ENCODE data around the gene CPNE6.

CPNE6 gene

DNA sequence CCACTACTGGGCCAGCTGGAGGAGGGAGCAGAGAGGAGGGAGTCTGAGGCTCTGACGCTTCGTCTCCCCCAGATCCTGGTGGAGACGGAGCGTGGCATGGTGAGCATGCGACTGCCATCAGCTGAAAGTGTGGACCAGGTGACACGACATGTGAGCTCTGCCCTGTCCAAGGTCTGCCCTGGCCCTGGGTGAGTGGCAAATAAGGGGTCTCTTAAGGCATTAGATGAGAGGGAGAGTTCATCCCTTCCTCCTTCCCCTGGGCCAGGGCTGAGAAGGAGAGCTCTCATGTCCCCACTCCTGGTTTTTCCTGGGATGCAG is 17.1 kb upstream of the CPNE6 start:
- no peak for DNase-seq (ENCODE audit: low read depth in 1 of 2, low spot score in 1 of 2)

GRCh38 chr14:24054646-24055045 is 16.7 kb upstream of the CPNE6 start:
- no peak for DNase-seq (ENCODE audit: low read depth in 1 of 2, low spot score in 1 of 2)

GRCh38 chr14:24055971-24056799 is 15.2 kb upstream of the CPNE6 start:
- DNase-seq (ENCODE audit: low read depth in 1 of 2, low spot score in 1 of 2) = no peak

- DNase-seq (ENCODE audit: low read depth in 1 of 2, low spot score in 1 of 2) = no peak
Measured at GRCh38 chr14:24056800-24057184, 14.6 kb upstream of the CPNE6 start.

- no peak for DNase-seq (ENCODE audit: low read depth in 1 of 2, low spot score in 1 of 2)
Measured at GRCh38 chr14:24057271-24057670, 14.1 kb upstream of the CPNE6 start.

DNA sequence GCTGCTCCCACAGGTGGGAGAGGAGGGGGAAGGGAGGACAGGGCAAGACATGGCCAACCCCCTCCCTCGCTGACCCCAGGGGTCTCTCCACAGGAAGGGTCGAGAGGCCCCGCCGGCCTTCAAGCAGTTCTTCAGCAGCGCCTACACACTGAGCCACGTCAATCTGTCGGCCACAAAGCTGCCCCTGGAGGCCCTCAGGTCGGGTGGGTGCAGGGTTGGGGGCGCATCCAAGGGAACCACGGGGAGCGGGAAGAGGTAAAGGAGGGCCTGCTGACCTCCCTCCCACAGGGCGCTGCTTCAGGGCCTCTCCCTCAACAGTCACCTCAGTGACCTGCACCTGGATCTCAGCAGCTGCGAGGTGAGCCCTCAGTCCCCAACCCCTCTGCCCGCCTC is 13.5 kb upstream of the CPNE6 start:
- DNase-seq (ENCODE audit: low read depth in 1 of 2, low spot score in 1 of 2) = no peak

DNA sequence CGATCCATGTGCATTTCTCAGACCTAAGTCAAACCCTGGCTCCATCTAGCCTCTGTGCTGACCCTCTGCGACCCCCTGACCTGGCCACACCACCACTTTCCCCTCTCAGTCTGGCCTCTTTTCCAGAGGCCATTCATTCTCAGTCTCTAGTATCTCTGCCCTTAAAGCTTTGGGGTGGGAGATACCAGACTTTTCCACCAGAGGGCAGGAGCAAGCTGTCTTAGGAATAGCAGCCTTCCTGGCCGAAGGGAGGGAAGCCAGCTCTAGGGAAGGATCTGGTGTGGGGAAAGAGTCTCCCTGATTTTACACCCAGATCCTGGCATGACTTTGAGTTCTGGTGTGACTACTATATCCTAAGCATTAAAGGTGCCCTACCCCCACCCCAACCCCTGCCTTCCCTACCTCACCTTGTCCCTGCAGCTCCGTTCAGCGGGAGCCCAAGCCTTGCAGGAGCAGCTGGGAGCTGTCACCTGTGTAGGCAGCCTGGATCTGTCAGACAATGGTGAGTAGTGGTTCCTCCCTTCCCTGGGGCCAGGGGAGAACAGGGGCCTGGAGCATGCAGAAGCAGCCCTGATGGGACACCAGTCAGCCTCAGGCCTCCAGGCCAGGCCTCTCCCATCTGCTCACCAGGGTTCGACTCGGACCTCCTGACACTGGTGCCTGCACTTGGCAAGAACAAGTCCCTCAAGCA is 13.0 kb upstream of the CPNE6 start:
- DNase-seq (ENCODE audit: low read depth in 1 of 2, low spot score in 1 of 2) = no peak

- DNase-seq (ENCODE audit: low read depth in 1 of 2, low spot score in 1 of 2) = no peak
Measured at GRCh38 chr14:24058951-24059475, 12.3 kb upstream of the CPNE6 start.

DNA sequence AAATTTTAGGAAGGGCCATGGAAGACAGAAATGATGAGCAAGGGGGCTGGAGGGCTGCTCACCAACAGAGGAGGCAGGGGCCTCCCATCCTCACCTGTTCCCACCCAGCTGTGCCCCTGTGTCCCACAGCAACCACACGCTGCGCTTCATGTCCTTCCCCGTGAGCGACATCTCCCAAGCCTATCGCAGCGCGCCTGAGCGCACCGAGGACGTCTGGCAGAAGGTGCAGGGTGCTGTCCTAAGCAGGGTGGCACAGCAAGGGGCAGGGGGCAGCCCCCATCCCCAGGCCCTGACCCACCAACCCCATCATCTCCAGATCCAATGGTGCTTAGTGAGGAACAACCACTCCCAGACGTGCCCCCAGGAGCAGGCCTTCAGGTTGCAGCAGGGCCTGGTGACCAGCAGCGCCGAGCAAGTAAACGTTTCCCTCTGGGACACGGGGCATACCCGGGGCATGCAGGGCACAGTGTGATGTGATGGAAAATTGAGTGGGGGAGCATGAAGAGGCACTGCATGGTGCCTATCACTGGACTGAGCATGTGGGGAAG is 11.4 kb upstream of the CPNE6 start:
- DNase-seq (ENCODE audit: low read depth in 1 of 2, low spot score in 1 of 2) = no peak

DNA sequence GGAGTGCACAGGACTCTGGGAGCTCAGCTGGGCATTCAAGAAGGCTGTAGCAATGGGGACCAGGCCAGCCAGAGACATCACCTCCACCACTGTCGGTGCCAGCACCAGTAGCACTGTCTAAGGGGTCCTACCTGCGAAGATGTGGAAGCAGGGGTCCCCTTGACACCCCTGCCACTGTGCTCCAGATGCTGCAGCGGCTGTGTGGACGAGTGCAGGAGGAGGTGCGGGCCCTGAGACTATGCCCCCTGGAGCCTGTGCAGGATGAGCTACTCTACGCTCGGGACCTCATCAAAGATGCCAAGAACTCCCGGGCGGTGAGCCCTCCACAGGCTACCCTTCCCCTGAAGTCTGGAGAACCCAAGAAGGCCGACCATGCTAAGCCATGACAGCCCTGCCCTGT is 10.9 kb upstream of the CPNE6 start:
- no peak for DNase-seq (ENCODE audit: low read depth in 1 of 2, low spot score in 1 of 2)

DNA sequence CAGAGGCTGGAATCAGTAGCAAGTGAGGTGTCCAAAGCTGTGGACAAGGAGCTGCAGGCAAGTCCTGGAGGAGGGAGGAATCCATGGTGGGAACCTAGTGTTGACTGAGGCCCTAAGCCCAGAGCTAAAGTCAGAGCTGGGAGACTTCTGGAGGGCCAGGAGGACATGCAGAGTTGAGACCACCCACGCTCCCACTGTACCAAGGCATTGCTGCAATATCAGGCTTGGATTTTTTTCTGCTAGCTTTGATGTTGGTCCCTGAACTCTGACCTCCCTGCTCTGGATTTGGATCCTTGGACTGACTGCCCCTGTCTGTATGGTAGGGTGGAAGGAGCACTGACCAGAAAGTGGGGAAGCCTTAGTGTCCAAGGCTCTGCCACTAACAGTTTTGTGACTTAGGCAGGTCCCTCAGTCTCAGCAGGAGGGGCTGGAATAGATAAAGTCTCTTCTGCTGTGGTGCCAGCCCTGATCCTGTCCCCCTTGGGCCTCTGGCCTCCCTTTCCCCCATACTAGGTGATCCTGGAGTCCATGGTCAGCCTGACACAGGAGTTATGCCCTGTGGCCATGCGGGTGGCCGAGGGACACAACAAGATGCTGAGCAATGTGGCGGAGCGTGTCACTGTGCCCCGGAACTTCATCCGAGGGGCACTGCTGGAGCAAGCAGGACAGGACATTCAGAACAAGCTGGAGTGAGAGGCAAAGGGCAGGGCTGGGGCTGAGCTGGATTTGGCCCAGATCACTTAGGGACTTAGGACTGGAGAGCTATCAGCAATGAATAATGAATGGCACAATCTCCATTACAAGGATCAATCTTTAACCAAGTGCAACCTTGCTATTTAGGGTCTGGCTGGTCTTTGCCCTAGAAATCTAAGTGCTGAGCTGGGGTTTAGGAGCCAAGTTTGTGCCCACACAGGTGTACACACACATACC is 10.1 kb upstream of the CPNE6 start:
- no peak for DNase-seq (ENCODE audit: low read depth in 1 of 2, low spot score in 1 of 2)

GRCh38 chr14:24062216-24062980 is 9.0 kb upstream of the CPNE6 start:
- DNase-seq (ENCODE audit: low read depth in 1 of 2, low spot score in 1 of 2) = no peak

DNA sequence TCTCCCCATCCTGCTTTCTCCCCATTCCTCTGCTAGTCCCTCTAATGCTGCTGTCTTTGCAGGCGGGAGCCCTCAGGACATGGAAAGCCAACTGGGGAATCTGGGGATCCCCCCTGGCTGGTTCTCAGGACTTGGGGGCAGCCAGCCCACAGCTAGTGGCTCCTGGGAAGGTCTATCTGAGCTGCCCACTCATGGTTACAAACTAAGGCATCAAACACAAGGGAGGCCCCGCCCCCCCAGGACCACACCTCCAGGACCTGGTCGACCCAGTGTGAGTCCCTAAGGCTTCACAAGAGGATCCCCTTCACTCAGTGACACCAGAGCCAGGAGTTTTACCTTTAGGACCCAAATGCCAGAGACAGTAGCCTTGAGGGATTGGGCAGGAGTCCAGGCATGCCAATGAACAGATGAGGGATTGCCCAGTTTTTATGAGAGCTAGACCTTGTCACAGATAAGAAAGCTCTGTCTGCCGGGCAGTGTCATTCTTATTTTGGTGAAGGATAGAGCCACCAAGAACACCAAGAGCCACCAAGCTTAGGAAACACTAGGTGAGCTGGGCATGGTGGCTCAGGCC is 8.0 kb upstream of the CPNE6 start:
- DNase-seq (ENCODE audit: low read depth in 1 of 2, low spot score in 1 of 2) = no peak

GRCh38 chr14:24064091-24064795 is 7.1 kb upstream of the CPNE6 start:
- no peak for DNase-seq (ENCODE audit: low read depth in 1 of 2, low spot score in 1 of 2)

DNA sequence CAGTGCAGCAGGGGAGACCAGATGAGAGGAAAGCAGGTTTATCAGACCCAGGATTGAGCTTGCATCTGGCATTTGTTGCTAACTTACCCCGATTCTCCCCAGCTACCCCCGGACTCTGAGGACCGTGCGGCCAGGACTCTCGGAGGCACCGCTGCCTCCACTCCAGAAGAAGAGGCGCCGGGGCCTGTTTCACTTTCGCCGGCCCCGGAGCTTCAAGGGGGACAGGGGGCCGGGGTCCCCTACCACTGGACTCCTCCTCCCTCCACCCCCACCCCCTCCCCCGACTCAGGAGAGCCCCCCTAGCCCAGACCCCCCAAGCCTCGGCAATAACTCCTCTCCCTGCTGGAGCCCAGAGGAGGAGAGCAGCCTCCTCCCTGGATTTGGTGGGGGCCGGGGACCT is 6.5 kb upstream of the CPNE6 start:
- no peak for DNase-seq (ENCODE audit: low read depth in 1 of 2, low spot score in 1 of 2)

DNA sequence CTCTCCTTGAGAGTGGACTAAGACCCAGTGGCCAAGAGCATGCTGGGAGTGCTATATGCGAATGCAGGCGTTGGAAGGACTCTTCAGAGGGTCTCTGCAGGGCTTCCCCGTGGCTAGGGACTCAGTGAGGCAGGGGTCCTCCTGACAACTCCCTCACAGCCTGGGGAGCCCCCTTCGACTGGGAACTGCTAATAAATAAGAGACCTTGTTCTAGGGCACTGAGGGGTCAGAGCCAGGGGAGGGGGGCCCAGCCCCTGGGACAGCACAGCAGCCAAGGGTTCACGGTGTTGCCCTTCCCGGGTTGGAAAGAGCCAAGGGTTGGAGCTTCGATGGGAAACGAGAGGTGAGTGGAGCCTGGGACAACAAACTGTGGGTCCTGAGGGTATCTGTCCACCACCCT is 6.0 kb upstream of the CPNE6 start:
- no peak for DNase-seq (ENCODE audit: low read depth in 1 of 2, low spot score in 1 of 2)

GRCh38 chr14:24066496-24067132 is 4.7 kb upstream of the CPNE6 start:
- no peak for DNase-seq (ENCODE audit: low read depth in 1 of 2, low spot score in 1 of 2)

DNA sequence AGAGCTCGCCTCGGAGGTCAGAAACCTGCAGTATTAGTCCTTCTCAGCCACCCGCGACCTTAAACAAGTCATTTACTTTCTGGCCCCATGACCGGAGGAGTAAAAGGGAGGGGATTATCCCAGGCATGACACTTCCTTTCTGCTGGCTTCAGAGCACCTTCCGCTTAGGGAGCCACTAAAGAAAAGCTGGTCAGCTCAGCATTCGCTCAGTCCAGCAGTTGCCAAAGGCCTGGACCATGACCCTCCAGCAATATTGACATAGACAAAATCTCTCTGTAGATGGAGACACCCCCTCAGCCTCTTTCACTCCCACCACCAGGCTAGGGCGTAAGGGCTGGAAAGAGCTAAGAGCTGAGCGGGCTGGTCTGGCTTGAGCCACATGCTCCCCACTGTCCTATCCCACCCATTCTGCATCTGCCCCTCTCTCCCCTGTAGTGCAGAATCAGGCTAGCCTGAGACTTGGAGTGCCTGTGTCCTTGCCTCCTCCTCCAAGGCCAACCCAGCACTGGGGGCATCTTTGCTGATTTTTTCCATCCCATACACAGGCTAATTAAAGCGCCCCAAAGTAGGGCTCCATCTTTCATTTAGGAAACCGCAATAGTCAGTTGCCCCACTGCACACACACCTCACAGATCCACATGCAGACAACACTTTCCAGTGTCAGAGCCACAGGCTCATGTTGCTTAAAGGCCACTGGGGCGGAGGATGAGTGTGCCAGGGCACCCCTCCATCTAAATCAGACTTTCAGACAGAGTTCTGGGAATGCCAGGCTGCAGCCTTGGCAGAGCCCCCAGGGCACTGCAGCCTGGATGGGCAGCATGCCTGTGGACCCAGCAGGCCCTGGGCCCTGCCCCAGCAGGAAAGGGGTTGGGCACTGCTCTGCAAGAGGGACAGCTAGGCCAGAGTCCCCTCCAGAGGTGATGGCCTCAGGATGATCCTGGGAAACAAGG is 4.0 kb upstream of the CPNE6 start:
- no peak for DNase-seq (ENCODE audit: low read depth in 1 of 2, low spot score in 1 of 2)

All from stimulated activated CD4-positive, alpha-beta T cell treated with anti-CD3 and anti-CD28 coated beads, Interleukin-15, amount 100 ng/mL, for 1 hour (primary cell).